NT2/D1 (cell line): Measurements from ENCODE around the gene TMEM14A.

ENCODE experiments used
- YY1 ChIP-seq: IDR thresholded peaks from 2 replicates; pipeline ENCODE4 v1.6.1; 2011; ENCODE audit not compliant: insufficient read length, insufficient read depth
- ZNF274 ChIP-seq: IDR thresholded peaks from 2 replicates; pipeline ENCODE4 v1.6.1; 2011; ENCODE audit warnings: mild to moderate bottlenecking, low read depth, low read length

GRCh38 chr6:52686878-52687699, 16.2 kb downstream of the TMEM14A start:
- TF ChIP-seq ZNF274 (no peak), YY1 (no peak)
